GM23338 (cell line): Measurements from ENCODE around the gene CAMTA1.

Experiments used
- EZH2 ChIP-seq: fragments of 200-600 bp; sonication (generic); IDR thresholded peaks from one replicate; pipeline ENCODE4 v1.8.0; 2017; ENCODE audit warnings: antibody characterized with exemption, mild to moderate bottlenecking, low read depth; ENCODE audit not compliant: unreplicated experiment
- EZH2phosphoT487 ChIP-seq: fragments of 200-600 bp; sonication (generic); IDR thresholded peaks from one replicate; pipeline ENCODE4 v1.8.1; 2018; ENCODE audit warnings: antibody characterized with exemption; ENCODE audit not compliant: unreplicated experiment
- POLR2AphosphoS5 ChIP-seq: IDR thresholded peaks from 2 replicates; pipeline ENCODE4 v1.6.1; 2016; ENCODE audit warnings: antibody characterized with exemption, low read depth
- ZNF331 ChIP-seq: fragments of 250-450 bp; sonication (Bioruptor Pico); IDR thresholded peaks from 2 replicates; pipeline ENCODE4 v1.5.0; 2020; ENCODE audit warnings: low read depth, mild to moderate bottlenecking, moderate library complexity
- TF ChIP-seq, protein P1 (sequence below), 2 experiments: fragments of 200-600 bp in 1 of 2; sonication (generic) in 1 of 2; conservative IDR thresholded peaks; 2 replicates each; pipeline versions ENCODE4 v1.5.1 to v1.6.1; 2016 to 2017; ENCODE audit warnings: antibody characterized with exemption in 2 of 2, low read depth in 2 of 2, mild to moderate bottlenecking in 2 of 2, moderate library complexity in 1 of 2

- TF ChIP-seq POLR2AphosphoS5 (no peak), EZH2 (no peak), ZNF331 (CRISPR knock-in tag) (no peak), EZH2phosphoT487 (no peak)
- TF ChIP-seq, protein P1, sequence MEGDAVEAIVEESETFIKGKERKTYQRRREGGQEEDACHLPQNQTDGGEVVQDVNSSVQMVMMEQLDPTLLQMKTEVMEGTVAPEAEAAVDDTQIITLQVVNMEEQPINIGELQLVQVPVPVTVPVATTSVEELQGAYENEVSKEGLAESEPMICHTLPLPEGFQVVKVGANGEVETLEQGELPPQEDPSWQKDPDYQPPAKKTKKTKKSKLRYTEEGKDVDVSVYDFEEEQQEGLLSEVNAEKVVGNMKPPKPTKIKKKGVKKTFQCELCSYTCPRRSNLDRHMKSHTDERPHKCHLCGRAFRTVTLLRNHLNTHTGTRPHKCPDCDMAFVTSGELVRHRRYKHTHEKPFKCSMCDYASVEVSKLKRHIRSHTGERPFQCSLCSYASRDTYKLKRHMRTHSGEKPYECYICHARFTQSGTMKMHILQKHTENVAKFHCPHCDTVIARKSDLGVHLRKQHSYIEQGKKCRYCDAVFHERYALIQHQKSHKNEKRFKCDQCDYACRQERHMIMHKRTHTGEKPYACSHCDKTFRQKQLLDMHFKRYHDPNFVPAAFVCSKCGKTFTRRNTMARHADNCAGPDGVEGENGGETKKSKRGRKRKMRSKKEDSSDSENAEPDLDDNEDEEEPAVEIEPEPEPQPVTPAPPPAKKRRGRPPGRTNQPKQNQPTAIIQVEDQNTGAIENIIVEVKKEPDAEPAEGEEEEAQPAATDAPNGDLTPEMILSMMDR (conservative IDR thresholded peaks at IDR 0.05; ENCODE audit: low read depth in 2 of 2), result no peak
Observed at GRCh38 chr1:7050751-7051665, 265.8 kb downstream of the CAMTA1 start.
